ENCODE results near the gene TEAD1. TPM values are rescaled to one million over a fixed set of nuclear protein-coding genes. Genes with fewer than 3 reads are reported as not detected.
A peak's percentile ranks its signal among the peaks of the same experiment; 100 is the strongest.

TEAD1 gene
- total RNA-seq, 2 donors from 2014 or later = 76.4 to 94.4 TPM

DNA sequence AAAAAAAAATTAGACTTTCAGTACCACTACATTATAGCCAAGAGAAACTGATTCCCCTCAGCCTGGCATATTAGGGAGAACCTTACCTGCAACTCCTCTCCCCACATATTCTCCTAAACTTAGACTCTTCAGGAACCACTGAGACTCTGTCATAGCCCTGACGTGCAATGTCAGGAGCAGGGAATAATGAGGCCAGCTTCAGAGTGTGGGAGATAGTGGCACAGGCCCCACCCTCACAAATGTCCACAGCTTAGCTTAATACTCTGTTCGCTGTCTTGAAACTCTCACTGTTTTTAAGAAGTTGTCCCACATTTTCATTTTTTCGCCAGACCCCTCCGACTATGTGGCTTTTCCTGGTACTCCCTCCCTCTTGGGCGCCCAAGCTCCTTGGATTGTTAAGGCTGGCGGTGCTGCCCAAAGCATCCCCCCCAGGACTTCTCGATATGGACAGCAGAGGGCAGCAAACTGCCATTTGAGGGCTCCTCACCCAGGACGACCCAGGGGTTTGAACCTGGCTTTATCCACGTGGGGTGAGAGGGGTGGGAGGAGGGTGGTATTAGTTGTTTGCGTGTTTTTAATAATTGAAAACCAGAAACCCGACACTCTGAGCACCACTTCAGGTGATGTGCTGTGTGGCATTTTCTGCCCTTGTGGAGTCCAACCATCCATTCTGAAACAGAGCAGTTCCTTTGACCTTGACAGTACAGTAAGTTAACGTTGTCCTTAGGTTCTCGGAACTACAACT, 289.7 kb downstream of the TEAD1 start:
- 30 to 52% methylated on average over 11 to 13 of the region's 13 CpGs for WGBS, 2 experiments (ENCODE audit: insufficient coverage in 1 of 2, insufficient read length in 1 of 2)
- Histone ChIP-seq H3K9ac (ENCODE audit: extremely low read depth, low read length, poor library complexity, severe bottlenecking) (no peak overlapping the region), H3K4me3 (ENCODE audit: low read length) (no peak overlapping the region), H3K9me3 (ENCODE audit: control insufficient read depth, low read length) (no peaks in the 10 kb centered on the region), H3K27ac (ENCODE audit: low read depth, low read length) (no peak overlapping the region), H3K27me3 (ENCODE audit: control insufficient read depth, insufficient read depth, low read length, poor library complexity, severe bottlenecking) (no peaks in the 10 kb centered on the region), H3K4me1 (ENCODE audit: control insufficient read depth, insufficient read depth, low read length) (peaks cover 9% of the 10 kb centered on the region), H3K36me3 (ENCODE audit: control insufficient read depth, insufficient read depth, low read length) (no peaks in the 10 kb centered on the region)
- Mint-ChIP-seq H3K36me3 (ENCODE audit: low read depth) (no peaks in the 10 kb centered on the region), H3K4me1 (peaks cover 17% of the 10 kb centered on the region), H3K27ac (no peak overlapping the region), H3K27me3 (ENCODE audit: insufficient read depth) (peaks cover 10% of the 10 kb centered on the region), H3K4me3 (no peak overlapping the region), H3K9me3 (no peaks in the 10 kb centered on the region)
- TF ChIP-seq, protein P1, sequence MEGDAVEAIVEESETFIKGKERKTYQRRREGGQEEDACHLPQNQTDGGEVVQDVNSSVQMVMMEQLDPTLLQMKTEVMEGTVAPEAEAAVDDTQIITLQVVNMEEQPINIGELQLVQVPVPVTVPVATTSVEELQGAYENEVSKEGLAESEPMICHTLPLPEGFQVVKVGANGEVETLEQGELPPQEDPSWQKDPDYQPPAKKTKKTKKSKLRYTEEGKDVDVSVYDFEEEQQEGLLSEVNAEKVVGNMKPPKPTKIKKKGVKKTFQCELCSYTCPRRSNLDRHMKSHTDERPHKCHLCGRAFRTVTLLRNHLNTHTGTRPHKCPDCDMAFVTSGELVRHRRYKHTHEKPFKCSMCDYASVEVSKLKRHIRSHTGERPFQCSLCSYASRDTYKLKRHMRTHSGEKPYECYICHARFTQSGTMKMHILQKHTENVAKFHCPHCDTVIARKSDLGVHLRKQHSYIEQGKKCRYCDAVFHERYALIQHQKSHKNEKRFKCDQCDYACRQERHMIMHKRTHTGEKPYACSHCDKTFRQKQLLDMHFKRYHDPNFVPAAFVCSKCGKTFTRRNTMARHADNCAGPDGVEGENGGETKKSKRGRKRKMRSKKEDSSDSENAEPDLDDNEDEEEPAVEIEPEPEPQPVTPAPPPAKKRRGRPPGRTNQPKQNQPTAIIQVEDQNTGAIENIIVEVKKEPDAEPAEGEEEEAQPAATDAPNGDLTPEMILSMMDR (conservative IDR thresholded peaks at IDR 0.05) = peak; percentile 98
- peak; percentile 94 for DNase-seq

DNA sequence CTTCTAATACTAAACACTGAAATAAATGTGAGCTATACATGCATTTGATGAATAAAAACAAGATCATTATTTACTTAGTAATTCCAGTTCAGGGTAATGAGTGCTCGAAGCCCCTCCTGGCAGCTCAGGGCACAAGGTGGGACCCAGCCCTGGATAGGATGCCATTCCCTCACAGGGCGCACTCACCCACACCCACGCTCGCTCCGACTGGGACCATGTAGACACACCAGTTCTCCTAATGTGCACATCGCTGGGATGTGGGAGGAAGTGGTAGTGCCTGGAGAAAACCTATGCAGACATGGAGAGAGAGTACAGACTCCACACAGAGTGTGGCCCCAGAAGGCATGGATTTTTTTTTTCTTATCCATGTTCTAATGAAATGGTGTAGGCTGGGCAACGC, 290.4 kb downstream of the TEAD1 start:
- DNase-seq = no peak
- H3K27ac ChIP-seq (ENCODE audit: low read depth, low read length) = no peak overlapping the region
- H3K27ac Mint-ChIP-seq = no peak overlapping the region
- TF ChIP-seq, protein P1 (conservative IDR thresholded peaks at IDR 0.05) = no peak
- H3K36me3 Mint-ChIP-seq (ENCODE audit: low read depth) = no peaks in the 10 kb centered on the region
- H3K9me3 ChIP-seq (ENCODE audit: control insufficient read depth, low read length) = no peaks in the 10 kb centered on the region
- no peak overlapping the region for H3K4me3 ChIP-seq (ENCODE audit: low read length)
- WGBS, 2 experiments (ENCODE audit: insufficient coverage in 1 of 2, insufficient read length in 1 of 2) = 96 to 100% methylated on average over 2 to 6 of the region's 7 CpGs
- H3K27me3 ChIP-seq (ENCODE audit: control insufficient read depth, insufficient read depth, low read length, poor library complexity, severe bottlenecking) = no peaks in the 10 kb centered on the region
- H3K9me3 Mint-ChIP-seq = no peaks in the 10 kb centered on the region
- peaks cover 17% of the 10 kb centered on the region for H3K4me1 Mint-ChIP-seq
- H3K4me1 ChIP-seq (ENCODE audit: control insufficient read depth, insufficient read depth, low read length) = peaks cover 9% of the 10 kb centered on the region
- peaks cover 10% of the 10 kb centered on the region for H3K27me3 Mint-ChIP-seq (ENCODE audit: insufficient read depth)
- no peak overlapping the region for H3K9ac ChIP-seq (ENCODE audit: extremely low read depth, low read length, poor library complexity, severe bottlenecking)
- H3K36me3 ChIP-seq (ENCODE audit: control insufficient read depth, insufficient read depth, low read length) = no peaks in the 10 kb centered on the region
- H3K4me3 Mint-ChIP-seq = no peak overlapping the region

DNA sequence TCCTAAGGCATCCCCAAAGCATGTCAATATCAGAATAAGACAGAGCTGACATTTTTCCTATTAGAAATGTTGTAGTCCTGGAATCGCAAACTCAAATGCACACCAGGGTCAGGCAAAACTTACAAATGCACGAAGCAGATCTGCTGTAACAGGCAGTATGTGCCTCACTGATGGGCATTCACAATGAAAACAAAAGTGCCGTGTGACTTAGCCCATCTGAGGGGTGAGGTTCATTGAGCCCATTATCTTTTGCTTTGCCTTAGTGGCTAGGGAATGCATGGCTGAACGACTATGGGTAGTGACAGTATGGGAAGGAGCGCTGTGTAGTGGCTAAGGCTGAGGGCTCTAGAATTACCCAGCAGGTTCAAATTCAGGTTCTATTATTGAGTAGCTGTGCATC, 291.8 kb downstream of the TEAD1 start:
- H3K27me3 Mint-ChIP-seq (ENCODE audit: insufficient read depth) = peaks cover 9% of the 10 kb centered on the region
- no peaks in the 10 kb centered on the region for H3K9me3 Mint-ChIP-seq
- Histone ChIP-seq H3K4me3 (ENCODE audit: low read length) (no peak overlapping the region), H3K9ac (ENCODE audit: extremely low read depth, low read length, poor library complexity, severe bottlenecking) (no peak overlapping the region), H3K27ac (ENCODE audit: low read depth, low read length) (no peak overlapping the region), H3K36me3 (ENCODE audit: control insufficient read depth, insufficient read depth, low read length) (no peaks in the 10 kb centered on the region), H3K9me3 (ENCODE audit: control insufficient read depth, low read length) (no peaks in the 10 kb centered on the region), H3K4me1 (ENCODE audit: control insufficient read depth, insufficient read depth, low read length) (peaks cover 9% of the 10 kb centered on the region), H3K27me3 (ENCODE audit: control insufficient read depth, insufficient read depth, low read length, poor library complexity, severe bottlenecking) (no peaks in the 10 kb centered on the region)
- TF ChIP-seq, protein P1 (conservative IDR thresholded peaks at IDR 0.05) = no peak
- no peaks in the 10 kb centered on the region for H3K36me3 Mint-ChIP-seq (ENCODE audit: low read depth)
- no peak overlapping the region for H3K27ac Mint-ChIP-seq
- no peak for DNase-seq
- peaks cover 17% of the 10 kb centered on the region for H3K4me1 Mint-ChIP-seq
- no peak overlapping the region for H3K4me3 Mint-ChIP-seq
- WGBS, 2 experiments (ENCODE audit: insufficient coverage in 1 of 2, insufficient read length in 1 of 2) = 85 to 86% methylated on average over 5 of the region's 5 CpGs
